ENCODE results near the gene CFAP410.
"Not testable (repeated sequence)": the region's sequence is repeated elsewhere in the genome, so short reads cannot be mapped to it uniquely, and the experiment has no call there.

The CFAP410 gene

DNA sequence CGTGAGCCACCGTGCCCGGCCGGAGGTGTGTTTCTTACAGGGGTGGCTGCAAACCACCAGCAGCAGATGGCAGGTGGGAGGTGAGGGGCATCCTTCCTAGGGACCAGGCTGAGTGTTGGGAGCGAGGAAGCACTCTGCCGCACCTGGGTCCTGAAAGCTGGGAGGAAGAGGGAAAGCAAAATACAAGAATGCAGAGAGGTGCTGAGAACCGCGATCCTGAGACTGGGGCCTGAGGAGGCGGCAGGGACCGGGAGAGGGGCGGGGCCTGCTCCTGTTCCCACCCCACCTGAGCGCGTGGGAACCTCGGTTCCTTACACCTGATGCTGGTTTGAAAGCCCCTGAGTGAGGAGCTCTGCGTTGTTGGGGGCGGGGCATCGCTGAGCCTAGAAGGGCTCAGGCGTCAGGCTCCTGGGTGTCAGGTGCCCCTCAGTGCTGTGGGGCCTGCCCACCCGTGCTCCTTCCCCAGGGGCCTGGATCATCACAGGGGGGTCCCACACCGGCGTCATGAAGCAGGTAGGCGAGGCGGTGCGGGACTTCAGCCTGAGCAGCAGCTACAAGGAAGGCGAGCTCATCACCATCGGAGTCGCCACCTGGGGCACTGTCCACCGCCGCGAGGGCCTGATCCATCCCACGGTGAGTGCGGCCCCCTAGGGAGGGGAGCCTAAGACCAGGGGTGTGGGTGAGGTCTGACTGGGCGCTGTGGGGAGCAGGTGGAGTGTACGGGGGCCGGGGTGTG is 29.7 kb upstream of the CFAP410 start:
- no peak for DNase-seq (ENCODE audit: low read depth)

DNA sequence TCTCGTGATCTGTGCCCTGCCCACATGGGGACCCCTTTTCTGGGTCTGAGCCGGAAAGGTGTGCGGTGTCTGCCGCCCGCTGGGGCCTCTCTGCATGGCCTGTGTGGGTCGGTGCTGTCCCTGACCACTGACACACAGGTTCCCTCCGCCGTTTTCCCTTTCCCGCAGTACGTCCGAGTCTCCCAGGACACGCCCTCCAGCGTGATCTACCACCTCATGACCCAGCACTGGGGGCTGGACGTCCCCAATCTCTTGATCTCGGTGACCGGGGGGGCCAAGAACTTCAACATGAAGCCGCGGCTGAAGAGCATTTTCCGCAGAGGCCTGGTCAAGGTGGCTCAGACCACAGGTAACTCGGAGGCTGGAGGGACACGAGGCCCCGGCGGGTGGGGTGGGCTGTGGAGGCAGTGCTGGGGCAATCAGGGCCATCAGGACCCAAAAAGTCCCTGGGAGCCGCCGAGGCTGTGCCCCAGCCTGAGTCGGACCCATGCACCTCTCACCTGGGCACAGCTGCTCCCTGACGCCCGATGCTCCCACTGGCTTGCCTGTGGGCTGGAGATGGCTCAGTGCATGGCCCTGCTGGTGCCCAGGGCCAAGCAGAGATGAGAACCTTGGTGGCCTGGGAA is 27.5 kb upstream of the CFAP410 start:
- DNase-seq (ENCODE audit: low read depth): no peak

DNA sequence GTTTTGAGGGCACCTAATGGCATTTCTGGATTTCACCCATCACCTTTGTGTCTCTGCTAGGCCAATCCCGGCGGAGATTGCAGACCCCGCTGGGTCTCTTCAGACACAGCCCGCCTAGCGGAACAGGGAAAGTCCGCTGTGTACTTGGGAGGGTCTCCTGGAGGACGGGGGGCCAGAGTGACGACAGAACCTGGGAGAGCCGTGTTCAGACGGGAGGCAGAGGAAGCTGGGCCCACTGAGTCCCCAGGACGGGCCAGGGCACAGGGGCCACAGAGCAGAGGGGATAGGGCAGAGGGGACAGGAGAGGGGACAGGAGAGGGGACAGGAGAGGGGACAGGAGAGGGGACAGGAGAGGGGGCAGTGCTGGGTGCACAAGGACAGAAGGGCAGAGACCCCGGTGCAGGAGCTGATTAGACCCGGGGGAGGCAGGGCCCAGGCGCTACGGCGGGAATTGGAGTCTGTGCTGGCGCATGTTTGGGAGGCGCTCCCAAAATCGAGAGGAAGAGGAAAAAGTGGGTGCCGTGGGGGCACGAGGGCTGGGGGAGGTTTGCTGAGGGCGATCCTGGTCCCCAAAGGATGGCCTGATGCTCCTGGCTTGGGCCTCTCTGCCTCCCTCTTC is 26.9 kb upstream of the CFAP410 start:
- no peak for DNase-seq (ENCODE audit: low read depth)

- no peak for DNase-seq (ENCODE audit: low read depth)
These were observed 26.2 kb upstream of the CFAP410 start for GRCh38 chr21:44365251-44365966.

DNA sequence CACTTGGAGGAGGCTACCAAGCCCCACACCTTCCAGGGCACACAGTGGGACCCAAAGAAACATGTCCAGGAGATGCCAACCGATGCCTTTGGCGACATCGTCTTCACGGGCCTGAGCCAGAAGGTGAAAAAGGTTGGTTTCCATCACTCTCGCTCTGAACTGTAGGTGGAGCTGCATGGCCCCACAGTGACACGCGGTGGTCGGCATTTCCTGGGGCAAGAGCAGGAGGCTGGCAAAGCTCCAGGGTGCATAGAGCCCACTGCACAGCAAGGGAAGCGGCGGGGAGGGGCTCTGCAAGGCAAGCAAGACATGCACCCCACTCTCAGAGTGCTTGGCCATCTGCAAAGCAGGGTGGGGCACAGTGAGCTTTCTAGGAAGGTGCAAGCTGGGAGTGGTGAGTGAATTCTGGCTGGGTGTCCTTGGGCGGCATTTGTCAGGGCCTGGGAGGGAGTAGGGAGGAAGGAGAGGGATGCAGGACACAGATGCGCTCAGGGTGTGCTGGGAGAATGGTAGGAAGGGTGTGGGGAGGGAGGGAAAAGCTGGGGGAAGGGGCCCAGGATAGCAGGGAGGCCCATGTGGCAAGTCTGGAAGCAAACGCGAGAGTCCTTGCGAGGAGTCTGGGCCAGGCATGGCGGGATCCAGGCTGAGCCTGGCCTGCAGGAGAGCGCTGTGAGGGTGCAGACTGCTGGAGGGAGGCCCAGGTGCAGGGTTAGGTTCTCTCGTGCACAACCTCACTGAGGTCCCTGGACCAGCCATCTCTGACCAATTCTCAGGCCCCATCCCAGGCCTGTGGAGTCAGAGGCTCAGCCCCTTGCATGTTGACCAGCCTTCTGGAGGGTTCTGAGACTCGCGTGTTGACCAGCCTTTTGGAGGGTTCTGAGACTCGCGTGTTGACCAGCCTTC is 25.2 kb upstream of the CFAP410 start:
- DNase-seq (ENCODE audit: low read depth): no peak

GRCh38 chr21:44363278-44363677 is 24.1 kb upstream of the CFAP410 start:
- DNase-seq (ENCODE audit: low read depth): no peak

DNA sequence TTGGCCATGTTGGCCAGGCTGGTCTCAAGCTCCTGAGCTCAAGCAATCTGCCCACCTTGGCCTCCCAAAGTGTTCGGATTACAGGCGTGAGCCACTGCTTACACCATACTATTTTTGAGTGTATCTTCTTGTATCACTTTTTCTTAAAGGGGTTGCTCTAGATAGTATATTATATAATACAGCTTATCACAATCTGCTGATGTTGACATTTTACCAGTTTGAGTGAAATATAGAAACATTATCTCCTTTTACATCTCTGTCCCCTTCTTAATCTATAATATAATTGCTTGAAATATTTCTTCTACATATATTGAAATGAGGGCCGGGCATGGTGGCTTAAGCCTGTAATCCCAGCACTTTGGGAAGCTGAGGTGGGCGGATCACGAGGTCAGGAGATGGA is 22.7 kb upstream of the CFAP410 start:
- DNase-seq (ENCODE audit: low read depth): not testable (repeated sequence)

- DNase-seq (ENCODE audit: low read depth): no peak
These were observed 21.0 kb upstream of the CFAP410 start for GRCh38 chr21:44360159-44360558.

GRCh38 chr21:44359396-44359795 is 20.2 kb upstream of the CFAP410 start:
- no peak for DNase-seq (ENCODE audit: low read depth)

DNA sequence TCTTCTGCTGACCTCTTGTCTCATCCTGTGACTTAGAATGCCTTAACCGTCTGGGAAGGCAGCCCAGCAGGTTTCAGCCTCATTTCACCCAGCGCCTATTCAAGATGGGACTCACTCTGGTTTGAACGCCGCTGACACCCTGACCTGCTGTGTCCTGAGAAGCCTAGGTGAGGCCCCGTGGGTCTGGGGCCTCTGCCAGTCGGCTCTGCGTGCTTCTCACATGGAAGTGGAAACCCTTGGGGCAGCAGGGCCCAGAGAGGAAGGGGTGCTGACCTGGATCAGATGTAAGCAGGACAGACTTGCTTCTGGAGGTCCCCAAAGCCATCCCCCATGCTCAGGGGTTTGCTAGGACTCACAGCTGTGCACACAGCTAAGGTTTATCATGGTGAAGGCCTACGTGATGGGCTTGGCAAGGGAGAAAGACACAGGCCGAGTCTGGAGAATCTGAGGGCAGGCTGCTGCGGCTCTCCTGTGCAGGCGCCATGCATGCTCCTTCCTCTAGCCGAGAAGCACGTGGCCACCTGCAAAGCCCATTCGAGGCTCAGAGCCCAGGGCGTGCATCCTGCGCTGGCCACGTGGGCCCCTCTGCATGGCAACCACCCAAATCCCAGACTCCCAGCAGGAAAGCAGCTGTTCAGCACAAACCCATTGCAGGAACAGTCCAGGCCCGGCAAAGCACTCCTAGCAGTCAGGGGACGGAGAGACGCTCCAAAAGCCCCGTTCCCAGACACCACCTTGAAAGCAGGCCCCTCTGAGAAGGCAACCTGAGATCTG is 18.1 kb upstream of the CFAP410 start:
- no peak for DNase-seq (ENCODE audit: low read depth)

GRCh38 chr21:44356636-44357035 is 17.4 kb upstream of the CFAP410 start:
- no peak for DNase-seq (ENCODE audit: low read depth)

DNA sequence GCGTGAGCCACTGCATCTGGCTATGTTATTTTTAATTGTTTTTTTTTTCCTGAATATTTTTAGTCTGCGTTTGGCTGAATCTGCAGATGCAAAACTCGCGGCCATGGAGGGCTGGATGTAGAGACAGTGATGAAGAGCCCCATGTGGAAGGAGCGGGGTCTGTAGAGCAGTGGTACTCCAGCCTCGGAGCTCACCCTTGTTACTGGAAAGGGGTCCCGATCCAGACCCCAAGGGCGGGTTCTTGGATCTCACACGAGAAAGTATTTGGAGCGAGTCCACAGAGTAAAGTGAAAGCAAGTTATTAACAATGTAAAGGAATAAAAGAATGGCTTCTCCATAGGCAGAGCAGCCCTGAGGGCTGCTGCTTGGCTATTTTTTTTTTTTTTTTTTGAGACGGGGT is 17.0 kb upstream of the CFAP410 start:
- no peak for DNase-seq (ENCODE audit: low read depth)

- no peak for DNase-seq (ENCODE audit: low read depth)
These were observed 15.9 kb upstream of the CFAP410 start for GRCh38 chr21:44354775-44355771.

DNA sequence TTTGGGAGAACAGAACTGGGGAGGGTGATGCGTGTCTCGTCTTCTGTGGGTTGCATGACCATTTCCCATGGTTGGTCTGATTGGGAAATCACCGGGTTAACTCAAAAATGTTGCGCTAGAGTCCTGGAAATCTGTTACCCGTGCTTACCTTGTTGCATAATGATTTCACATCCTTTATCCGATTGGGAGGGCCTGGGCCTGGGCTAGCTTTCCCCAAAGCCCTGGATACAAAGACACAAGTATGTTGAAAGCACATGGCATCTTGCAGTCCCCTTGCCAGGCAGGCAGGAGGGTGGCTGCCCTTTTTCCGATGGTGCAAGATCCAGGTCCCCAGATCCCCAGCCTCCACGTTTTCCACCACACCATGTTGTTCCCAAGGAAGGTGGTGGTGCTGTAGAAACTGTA is 14.8 kb upstream of the CFAP410 start:
- no peak for DNase-seq (ENCODE audit: low read depth)

- no peak for DNase-seq (ENCODE audit: low read depth)
These were observed 14.2 kb upstream of the CFAP410 start, which contains the start of gene TRPM2 for GRCh38 chr21:44353191-44353970. Gene TRPM2, plus strand, starts transcription at chr21:44353621. Its CDS starts 80 bp downstream, at chr21:44353701.

DNA sequence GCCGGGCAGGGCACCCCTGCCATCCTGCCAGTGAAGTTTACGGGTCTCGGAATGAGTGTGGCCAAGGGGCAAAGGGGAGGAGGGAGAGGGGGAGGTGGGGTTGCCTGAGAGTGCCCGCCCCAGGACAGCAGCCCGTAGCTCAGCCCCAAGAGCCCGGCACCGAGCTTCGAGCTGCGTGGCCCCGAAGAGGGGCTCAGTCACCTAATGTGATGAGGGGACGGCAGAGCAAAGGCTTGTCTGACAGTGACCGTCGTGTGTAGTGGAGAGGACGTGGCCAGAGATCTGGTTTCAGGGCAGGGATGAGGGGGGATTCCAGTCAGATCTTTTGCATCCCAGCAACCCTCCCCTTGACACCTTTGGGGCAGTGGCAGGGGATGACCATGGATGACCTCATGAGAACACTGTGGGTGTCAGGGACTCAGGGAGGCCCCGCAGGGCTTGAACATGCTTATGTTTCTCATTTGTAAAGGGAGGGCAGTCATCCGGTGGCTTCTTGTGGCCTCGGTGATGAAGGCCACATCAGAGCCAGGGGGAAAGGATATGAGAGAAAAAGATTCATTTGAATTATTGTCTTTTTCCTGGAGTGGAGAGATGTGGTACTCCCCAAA is 13.2 kb upstream of the CFAP410 start:
- DNase-seq (ENCODE audit: low read depth): no peak

DNA sequence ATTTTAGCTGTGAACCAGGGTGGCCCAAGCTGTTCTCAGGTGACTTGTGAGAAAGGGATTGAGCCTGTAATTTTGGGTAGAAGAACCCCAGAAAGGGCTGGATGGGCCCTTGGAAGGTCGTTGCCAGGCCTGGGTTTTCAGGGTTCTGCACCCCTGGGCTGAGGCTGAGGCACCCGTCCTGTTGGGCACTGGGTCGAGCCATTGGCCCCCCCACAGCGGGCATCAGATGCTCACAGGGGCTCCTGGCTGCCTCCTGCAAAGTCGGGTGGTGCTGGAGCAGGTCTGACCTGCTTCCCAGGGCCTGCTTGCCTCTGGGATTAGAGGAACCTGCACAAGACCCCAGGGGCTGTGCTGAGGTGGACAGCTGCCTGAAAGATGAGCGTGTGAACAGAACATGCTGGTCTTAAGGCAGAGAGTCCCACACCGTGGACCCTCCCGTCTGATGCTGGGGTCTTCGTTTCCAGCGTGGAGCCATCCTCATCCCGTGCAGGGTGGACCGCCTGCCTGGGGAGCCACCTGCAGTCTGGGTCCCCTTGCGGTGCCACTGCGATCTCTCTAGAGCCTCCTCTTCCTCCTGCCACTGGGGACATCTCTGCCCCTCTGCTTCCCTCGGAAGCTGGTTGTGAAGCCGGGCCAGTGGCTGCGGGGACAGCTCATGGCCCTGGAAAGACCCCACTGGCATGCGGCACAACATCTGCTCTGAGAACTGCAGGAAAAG is 12.5 kb upstream of the CFAP410 start:
- DNase-seq (ENCODE audit: low read depth): no peak

Measured in stimulated activated CD8-positive, alpha-beta memory T cell treated with anti-CD3 and anti-CD28 coated beads, Interleukin-15, amount 100 ng/mL, for 24 hours (primary cell).